Stromal cell of bone marrow (primary cell): ENCODE measurements around the gene CD69.
"Not testable (repeated sequence)": the region's sequence is repeated elsewhere in the genome, so short reads cannot be mapped to it uniquely, and the experiment has no call there.

Experiments used
- DNase-seq: peaks from one replicate; pipeline ENCODE4 v3.0.0-alpha.2; 2012; ENCODE audit warnings: low read depth

The CD69 gene

GRCh38 chr12:9750276-9751203 is 10.2 kb downstream of the CD69 start:
- DNase-seq, result peak; percentile 17

DNA sequence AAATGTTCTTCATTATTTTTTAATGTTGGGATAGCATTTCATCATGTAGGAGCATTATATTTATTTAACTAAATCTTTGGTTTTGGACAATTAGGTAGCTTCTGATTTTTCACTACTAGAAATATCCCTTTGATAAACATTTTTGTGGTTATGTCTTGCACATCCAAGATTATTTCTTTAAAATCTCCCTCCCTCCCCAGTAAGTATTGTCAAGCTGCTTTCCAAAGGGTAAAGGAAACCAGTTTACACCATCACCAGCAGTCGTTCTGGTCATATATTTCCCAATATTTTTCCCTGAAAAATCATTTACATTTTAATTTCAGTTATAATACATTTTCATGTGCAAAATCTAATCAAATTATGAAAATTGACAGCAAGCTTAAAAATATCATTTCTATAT is 11.1 kb downstream of the CD69 start:
- DNase-seq, result no peak

- DNase-seq, result no peak
These were observed 15.5 kb downstream of the CD69 start for GRCh38 chr12:9745199-9745598.

GRCh38 chr12:9742661-9743060 is 18.0 kb downstream of the CD69 start:
- DNase-seq, result no peak

- no peak for DNase-seq
These were observed 19.0 kb downstream of the CD69 start for GRCh38 chr12:9741726-9742125.

DNA sequence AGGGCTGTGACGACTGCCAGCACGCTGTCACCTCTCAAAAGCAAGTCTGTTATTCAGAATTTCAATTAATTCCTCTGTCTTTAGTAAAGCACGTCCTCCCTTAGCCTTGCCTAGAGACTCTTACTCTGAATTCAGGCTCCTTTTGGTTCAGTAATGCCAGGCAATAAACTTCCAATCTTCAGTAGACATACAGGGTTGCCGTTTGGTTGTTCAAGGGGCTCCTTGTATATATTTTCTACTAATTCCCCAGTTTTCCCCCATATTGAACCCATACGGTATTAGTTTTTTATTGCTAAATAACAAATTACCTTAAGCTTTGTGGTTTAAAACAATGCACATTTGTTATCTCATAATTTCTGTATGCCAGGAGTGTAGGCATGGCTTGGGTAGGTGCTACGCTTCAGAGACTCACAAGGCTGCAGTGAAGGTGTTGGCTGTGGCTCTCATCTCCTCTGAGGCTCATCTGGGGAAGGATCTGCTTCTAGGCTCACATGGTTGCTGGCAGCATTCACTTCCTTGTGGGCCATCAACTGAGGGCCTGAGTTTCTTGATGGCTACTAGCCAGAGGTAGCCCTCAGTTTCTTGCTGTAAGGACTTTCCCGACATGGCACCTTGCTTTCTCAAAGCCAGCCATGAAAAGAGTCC is 20.5 kb downstream of the CD69 start:
- DNase-seq, result no peak

GRCh38 chr12:9739404-9740105 is 21.1 kb downstream of the CD69 start:
- DNase-seq, result not testable (repeated sequence)

- DNase-seq, result not testable (repeated sequence)
These were observed 21.8 kb downstream of the CD69 start for GRCh38 chr12:9738905-9739304.

DNA sequence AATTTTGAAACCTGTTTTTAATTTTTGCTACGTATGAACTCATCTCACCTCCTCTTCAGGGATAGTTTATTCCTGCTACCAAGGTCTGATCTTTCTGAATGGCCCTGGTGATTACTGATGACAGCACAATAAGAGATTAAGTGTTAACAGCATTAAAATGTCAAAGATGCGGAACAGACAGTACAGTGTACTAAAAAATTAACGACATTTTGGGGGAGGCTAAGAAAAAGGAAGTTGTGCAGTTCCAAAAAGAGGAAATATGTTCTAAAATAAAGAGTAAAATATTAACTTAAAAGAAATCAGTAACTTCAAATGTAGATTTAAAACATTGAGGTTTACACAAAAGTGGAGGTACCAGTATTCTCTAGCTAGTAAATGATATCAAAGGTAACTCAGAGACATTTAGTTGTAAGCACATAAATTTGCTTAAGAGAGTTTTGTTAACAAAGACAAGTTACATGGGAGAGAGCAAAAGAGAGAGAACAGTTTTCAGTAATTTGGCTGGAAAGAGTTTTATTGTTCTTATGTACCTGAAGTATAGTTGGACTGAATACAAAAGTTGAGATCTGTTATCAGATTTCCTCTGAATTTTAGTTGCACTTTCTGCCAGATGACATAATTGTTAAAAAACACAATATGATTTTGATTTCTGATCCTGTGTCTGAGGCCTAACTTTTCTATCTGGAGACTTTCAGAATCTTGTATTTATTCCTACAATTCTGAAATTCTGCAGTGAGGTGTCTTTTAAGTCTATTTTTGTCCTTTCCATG is 23.6 kb downstream of the CD69 start:
- DNase-seq, result no peak

GRCh38 chr12:9735601-9736000 is 25.1 kb downstream of the CD69 start:
- no peak for DNase-seq

DNA sequence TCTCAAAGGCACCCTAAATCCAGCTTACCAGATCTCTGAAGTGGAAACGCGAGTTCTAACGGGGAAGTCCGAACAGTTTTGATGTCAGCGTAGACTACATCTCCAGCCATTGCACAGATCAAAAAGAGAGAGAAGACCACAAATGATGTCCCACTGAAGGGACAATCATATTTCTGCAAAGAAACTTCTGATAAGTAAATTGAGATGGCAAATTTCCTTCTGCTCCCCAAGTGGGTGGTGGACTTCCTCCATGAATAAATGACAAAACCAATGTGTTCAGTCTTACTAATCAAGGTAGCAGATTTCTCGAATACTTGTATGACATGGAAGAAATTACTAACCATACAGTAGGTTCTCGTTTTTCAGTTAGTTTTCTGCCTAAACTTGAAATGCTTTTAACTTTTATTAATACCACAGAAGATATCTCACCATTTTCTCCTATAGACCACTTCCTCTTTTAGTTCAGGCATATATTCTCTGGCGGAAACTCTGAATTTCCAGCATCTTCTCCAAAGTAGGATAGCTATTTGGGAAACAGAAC is 27.7 kb downstream of the CD69 start, which contains the start of gene CLECL1:
CLECL1 (minus strand) TSS at position 177 of the 541 bp plus-strand sequence.
- DNase-seq, result no peak

DNA sequence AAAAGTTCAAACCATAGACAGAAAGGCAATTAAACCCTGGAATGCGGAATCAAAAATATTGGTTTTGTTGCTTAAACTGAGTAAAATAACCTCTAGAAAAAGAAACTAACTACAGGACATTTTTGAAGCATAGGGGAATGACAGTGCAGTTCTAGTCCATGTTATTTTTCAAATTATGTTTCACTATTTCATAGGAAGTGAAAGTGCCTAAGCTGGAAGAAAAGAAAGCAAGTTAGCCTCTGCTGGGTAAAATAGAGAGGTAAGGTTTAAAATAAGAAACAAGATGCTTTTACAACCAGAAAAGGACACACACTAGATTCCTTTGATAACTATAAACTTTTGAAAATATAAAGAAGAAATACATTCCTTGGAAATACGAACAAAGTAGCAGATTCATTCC is 28.9 kb downstream of the CD69 start:
- DNase-seq, result no peak

DNA sequence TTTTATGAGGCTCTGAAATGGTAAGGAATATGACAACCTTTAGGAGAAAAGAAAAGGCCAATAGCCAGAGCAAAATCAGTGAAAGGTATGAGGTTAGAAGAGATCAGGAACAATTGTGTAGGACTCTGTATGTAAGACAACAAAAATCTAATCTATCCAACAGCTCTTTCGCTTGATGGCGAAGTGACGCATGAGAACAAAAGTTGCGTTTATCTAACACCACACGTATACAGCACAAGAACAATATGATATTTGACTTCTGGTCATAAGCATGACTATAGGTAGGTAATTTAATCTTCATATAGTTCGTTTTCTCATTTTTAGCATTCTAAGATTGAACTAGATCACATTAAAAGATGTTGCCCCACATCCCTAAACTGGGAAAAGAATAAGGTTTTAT is 29.3 kb downstream of the CD69 start:
- DNase-seq, result no peak

DNA sequence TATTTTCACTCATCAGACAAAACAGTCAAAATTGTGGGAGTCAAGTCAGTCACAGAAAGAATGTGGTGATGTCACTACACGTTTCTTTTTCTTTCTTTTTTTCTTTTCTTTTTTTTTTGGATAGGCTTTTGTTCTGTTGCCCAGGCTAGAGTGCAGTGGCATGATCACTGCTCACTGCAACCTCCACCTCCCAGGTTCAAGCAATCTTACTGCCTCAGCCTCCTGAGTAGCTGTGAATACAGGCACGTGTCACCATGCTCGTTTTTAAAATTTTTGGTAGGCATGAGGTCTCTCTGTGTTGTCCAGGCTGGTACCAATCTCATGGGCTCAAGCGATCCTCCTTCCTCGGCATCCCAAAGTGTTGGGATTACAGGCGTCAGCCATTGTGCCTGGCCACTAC is 30.1 kb downstream of the CD69 start:
- DNase-seq, result no peak

- DNase-seq, result no peak
These were observed 30.7 kb downstream of the CD69 start for GRCh38 chr12:9730011-9730410.

- DNase-seq, result no peak
These were observed 31.6 kb downstream of the CD69 start for GRCh38 chr12:9729082-9729481.

- DNase-seq, result no peak
These were observed 32.9 kb downstream of the CD69 start for GRCh38 chr12:9727813-9728212.

DNA sequence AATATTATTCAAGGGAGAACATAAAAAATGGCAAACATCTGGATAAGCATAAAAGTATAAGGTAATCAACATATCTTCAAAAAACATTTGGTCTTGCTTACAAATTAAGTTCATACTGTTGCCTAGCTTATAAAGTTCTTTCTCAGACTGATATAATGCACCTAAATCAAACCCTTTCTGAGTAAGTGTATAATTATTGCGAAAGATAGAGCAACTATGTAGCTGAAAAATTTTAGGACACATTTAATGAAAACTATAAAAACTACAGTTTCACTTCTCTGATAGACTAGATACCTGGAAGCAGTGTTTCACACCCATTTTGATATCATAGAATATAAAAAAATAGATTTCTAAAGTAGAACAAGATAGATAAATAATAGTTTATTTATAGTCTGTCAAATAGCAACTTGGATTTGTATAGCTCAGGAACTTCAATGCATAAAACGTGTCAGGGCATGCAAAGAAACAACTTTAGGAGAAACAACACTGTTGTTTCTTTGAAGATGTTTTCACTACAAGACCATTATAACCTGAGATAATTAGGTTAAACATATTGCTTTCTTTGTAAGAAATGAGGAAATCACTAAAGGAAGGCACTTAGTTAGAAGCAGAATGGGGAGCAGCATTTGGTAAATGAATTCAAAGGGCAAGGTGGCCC is 35.4 kb downstream of the CD69 start:
- no peak for DNase-seq

DNA sequence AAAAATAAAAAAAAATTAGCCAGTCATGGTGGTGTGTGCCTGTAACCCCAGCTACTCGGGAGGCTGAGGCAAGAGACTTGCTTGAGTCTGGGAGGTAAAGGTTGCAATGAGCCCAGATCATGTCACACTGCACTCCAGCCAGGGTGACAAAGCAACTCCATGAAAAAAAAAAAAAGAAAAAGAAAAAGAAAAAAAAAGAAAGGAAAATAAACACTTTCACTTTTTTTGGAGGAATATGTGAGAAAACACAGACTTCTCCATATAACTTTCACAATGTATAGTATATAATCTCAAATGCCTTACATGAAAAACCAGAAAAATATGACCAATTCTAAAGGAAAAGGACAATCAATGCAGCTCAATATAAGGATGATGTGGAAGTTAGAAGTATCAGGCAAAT is 36.7 kb downstream of the CD69 start:
- DNase-seq, result no peak

- no peak for DNase-seq
These were observed 39.2 kb downstream of the CD69 start for GRCh38 chr12:9721394-9722092.

DNA sequence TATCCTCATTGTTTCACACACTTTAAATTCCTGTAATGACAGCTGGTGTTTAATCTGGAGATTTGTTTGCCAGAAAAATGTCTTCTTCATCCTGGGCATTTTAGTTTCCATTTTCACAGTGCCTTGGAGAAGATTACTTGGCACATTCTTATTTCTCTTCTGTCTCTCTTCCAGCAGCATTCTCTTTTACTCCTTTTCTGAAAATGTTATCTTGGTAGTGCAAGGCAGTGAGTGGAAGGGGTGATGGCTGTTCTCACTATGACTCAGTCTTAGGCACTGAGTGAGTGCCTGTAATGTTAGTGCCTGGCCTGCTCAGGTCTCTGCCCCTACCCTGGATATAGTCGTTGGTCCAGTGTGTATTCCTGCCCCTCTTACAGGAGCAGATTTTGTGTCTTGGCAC is 40.9 kb downstream of the CD69 start:
- no peak for DNase-seq
